HG02798 (cell line): ENCODE data around the gene KRTAP10-9.
"Not testable (repeated sequence)": the region's sequence is repeated elsewhere in the genome, so short reads cannot be mapped to it uniquely, and the experiment has no call there.

Experiments used
- ATAC-seq: cut with Tn5 transposase; IDR thresholded peaks from one replicate; pipeline ENCODE4 v1.9.1; 2021; ENCODE audit warnings: mild to moderate bottlenecking; ENCODE audit not compliant: unreplicated experiment, poor library complexity

Gene KRTAP10-9

GRCh38 chr21:44594406-44594916 is 32.4 kb upstream of the KRTAP10-9 start:
- no peak for ATAC-seq

- no peak for ATAC-seq
Observed at GRCh38 chr21:44595524-44595923, 31.4 kb upstream of the KRTAP10-9 start.

DNA sequence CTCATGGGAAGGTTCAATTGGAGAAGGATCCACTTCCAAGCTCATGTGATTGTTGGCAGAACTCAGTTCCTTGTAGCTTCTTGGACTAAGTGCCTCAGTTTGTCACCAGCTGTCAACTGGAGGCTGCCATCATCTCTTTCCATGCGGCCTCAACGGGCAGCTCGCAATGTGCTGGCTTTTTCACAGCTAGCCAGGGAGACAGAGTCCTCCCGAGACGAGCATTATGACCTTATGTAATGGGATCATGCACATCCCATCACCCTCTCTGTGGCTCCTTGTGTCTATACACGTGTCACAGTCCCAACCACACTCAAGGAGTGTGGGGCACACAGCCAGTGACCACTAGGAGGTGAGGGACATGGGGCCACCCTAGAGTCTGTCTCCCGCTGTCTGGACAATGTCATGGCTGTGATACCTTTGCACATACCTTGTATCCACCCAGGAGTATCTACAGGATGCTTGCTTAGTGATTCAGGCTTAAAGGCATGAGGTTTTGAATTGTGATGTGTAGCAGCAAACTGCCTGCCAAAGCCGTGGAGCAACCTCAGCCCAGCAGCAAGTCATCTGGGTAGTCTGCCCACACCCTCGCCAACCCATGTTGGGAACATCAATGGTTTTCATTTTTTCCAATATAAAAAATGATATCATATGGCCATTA is 30.7 kb upstream of the KRTAP10-9 start:
- ATAC-seq: no peak

DNA sequence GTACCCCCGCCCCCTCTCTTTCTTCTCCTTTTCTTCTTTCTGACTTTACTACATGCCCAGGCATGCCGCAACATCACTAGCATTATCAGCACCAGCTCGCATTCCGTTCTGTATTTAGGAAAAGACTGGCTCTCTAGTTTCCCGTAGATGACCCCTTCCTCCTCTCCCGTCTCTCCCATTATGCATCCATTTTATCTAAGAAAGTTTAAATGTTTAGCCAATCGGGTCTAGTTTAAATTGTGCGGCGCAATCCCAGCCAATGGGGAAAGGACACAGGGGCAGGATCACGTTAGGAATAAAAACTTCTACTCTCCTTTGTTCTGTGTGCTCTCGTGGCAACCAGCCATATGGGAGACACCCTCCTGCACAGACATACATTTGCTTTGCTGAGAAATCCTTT is 28.8 kb upstream of the KRTAP10-9 start:
- ATAC-seq: no peak

DNA sequence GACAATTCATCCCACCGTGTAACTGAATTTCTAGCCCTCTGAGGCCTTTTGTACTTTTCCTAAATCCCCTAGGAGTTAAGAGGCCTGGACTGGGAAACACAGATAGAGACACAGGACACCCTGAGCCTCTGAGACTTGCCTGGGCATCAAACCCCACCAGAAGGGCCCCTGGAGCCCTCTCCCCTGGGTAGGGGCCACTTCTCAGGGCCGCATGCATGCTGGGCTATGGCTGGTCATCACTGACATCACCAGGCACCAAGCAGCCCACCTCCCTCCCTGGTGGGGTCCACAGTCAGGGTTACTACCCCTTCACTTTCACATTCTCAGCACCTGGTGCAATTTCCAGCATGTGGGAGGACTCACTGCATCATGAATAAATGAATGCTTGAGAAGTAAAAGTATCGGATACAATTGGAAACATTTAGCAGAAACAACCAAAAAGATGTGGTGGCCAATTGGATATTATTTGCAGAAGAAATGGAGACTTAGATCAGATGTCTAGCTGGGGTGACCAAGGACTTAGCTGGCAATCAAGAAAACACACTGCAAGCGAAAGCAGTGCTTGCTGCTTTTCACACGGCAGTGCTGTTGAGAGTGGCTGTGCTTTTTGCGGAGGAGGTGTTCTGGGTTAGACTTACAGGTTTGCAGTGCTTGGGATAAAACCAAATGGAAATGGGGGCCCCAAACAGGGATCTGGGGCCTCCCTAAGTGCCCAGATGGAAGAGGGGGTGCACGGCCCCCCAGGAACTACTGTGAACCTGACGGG is 27.4 kb upstream of the KRTAP10-9 start:
- no peak for ATAC-seq

DNA sequence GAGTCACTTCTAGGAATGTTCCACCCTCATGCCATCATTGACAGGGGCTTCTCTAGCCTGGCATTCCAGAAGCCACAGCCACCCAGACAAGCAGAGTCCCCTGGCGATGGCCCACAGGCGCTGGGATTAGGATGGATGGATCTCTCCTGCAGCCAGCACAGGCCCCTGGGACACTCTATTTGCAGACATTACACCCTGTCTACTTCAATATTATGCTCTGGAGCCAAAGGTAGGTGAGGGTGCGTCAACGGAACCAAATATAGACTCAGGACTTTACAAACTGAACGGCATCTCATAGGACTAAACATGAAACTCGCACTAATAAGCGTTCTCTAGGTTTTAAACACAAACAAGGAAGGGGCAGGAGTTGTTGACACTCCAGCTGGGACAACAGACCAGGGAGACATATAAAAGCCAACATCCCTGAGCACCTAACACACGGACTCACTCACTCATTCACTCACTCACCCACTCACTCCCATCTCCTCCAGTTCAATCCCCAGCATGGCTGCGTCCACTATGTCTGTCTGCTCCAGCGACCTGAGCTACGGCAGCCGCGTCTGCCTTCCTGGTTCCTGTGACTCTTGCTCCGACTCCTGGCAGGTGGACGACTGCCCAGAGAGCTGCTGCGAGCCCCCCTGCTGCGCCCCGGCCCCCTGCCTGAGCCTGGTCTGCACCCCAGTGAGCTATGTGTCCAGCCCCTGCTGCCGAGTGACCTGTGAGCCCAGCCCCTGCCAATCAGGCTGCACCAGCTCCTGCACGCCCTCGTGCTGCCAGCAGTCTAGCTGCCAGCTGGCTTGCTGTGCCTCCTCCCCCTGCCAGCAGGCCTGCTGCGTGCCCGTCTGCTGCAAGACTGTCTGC is 26.5 kb upstream of the KRTAP10-9 start, which contains the start of gene KRTAP10-7:
KRTAP10-7 (plus strand) TSS at position 480 of the 861 bp plus-strand sequence; CDS start at position 505, 25 bp downstream.
- not testable (repeated sequence) for ATAC-seq

GRCh38 chr21:44601091-44601490 is 25.8 kb upstream of the KRTAP10-9 start:
- ATAC-seq: not testable (repeated sequence)

GRCh38 chr21:44601596-44602462 is 25.1 kb upstream of the KRTAP10-9 start:
- ATAC-seq: no peak

- no peak for ATAC-seq
Observed at GRCh38 chr21:44602463-44602850, 24.4 kb upstream of the KRTAP10-9 start.

- ATAC-seq: no peak
Observed at GRCh38 chr21:44603109-44603875, 23.6 kb upstream of the KRTAP10-9 start.

GRCh38 chr21:44603911-44604310 is 23.0 kb upstream of the KRTAP10-9 start:
- ATAC-seq: no peak

GRCh38 chr21:44606495-44606894 is 20.4 kb upstream of the KRTAP10-9 start:
- ATAC-seq: no peak

GRCh38 chr21:44609193-44609592 is 17.7 kb upstream of the KRTAP10-9 start:
- no peak for ATAC-seq

- not testable (repeated sequence) for ATAC-seq
Observed at GRCh38 chr21:44610157-44610843, 16.6 kb upstream of the KRTAP10-9 start.

GRCh38 chr21:44611551-44611950 is 15.3 kb upstream of the KRTAP10-9 start:
- no peak for ATAC-seq

DNA sequence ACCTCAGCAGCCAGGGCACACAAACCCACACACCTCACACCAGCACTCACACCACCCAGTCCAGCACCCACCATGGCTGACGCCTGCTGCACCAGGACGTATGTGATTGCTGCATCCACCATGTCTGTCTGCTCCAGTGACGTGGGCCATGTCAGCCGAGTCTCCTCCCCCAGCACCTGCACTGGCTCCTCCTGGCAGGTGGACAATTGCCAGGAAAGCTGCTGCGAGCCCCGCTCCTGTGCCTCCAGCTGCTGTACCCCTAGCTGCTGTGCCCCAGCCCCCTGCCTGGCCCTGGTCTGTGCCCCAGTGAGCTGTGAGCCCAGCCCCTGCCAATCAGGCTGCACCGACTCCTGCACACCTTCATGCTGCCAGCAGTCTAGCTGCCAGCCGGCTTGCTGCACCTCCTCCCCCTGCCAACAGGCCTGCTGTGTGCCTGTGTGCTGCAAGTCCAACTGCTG is 14.8 kb upstream of the KRTAP10-9 start, which contains the start of gene KRTAP10-8:
KRTAP10-8 (plus strand) TSS at position 51 of the 458 bp plus-strand sequence; CDS start at position 73, 22 bp downstream.
- ATAC-seq: no peak

DNA sequence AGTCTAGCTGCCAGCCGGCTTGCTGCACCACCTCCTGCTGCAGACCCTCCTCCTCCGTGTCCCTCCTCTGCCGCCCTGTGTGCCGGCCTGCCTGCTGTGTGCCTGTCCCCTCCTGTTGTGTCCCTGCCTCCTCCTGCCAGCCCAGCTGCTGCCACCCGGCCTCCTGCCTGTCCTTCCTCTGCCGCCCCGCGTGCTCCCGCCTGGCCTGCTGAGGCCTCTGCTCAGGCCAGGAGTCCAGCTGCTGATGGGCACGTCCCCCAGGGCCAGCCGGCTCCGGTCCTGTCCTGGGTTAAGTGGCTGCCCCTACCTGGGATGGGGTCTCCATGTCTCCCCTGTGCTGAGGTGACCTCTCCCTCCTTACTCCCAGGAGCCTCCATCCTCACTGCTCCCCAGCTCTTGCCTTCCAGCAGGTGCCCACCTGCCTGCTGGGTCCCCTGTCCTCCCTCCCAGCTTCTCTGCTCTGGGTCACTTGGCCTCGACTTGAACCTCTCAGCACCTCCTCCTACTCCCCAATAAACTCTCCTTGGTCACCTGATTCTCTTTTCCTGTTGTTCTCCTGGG is 14.1 kb upstream of the KRTAP10-9 start:
- ATAC-seq: no peak
